GM13976 (cell line): Measurements from ENCODE around the gene CELF4.

ENCODE experiments used
- DNase-seq: peaks from one replicate; pipeline ENCODE4 v3.0.0; 2012; ENCODE audit warnings: low spot score
- CTCF ChIP-seq: IDR thresholded peaks from 2 replicates; pipeline ENCODE4 v1.5.1; 2012; ENCODE audit warnings: borderline replicate concordance, mild to moderate bottlenecking; ENCODE audit not compliant: insufficient read depth; ENCODE audit errors: extremely low read depth, missing control alignments, control extremely low read depth
- in situ Hi-C: fragments of 300-500 bp; cut with MboI; formaldehyde crosslinking; loops from one replicate; pipeline ENCODE4 v1.12.0; 2022; ENCODE audit warnings: low sequenced_read_pairs, mixed read lengths, inconsistent platforms; ENCODE audit not compliant: unreplicated experiment

Gene CELF4

GRCh38 chr18:37293359-37293758 is 272.2 kb downstream of the CELF4 start:
- TF ChIP-seq CTCF = no peak
- no peak for DNase-seq
- in situ Hi-C loops = no loop called here

- in situ Hi-C loops = no loop called here
- no peak for DNase-seq
- no peak for TF ChIP-seq CTCF
Observed at GRCh38 chr18:37289423-37289822, 276.2 kb downstream of the CELF4 start.

- TF ChIP-seq CTCF = no peak
- in situ Hi-C loops = no loop called here
- DNase-seq = no peak
Observed at GRCh38 chr18:37287601-37288000, 278.0 kb downstream of the CELF4 start.

- TF ChIP-seq CTCF = no peak
- in situ Hi-C loops = no loop called here
- no peak for DNase-seq
Observed at GRCh38 chr18:37286801-37287200, 278.8 kb downstream of the CELF4 start.

GRCh38 chr18:37285825-37286224 is 279.8 kb downstream of the CELF4 start:
- no peak for DNase-seq
- TF ChIP-seq CTCF = no peak

GRCh38 chr18:37284260-37284659 is 281.3 kb downstream of the CELF4 start:
- no peak for DNase-seq
- no peak for TF ChIP-seq CTCF
- in situ Hi-C loops = no loop called here

More at GRCh38 chr18:37285825-37286224, 279.8 kb downstream of the CELF4 start:
- in situ Hi-C loops = no loop called here
